ENCODE data around the gene HHIPL2. TPM values are rescaled to one million over a fixed set of nuclear protein-coding genes. Genes with fewer than 3 reads are reported as not detected.

HHIPL2 gene
- total RNA-seq, 1 donor from 2014 or later, result 0.08 TPM

GRCh38 chr1:222547260-222547614 lies 667 bp downstream of the HHIPL2 start:
- TF ChIP-seq CTCF (IDR thresholded peaks at IDR 0.05; ENCODE audit: insufficient read depth, low read length, poor library complexity, severe bottlenecking), result no peak
- Histone ChIP-seq H3K4me3 (ENCODE audit: low read depth, low read length) (no peak overlapping the region), H3K27me3 (ENCODE audit: control insufficient read depth, insufficient read depth, low read length) (no peaks in the 10 kb centered on the region), H3K36me3 (ENCODE audit: control insufficient read depth, insufficient read depth, low read length) (no peaks in the 10 kb centered on the region)
- DNase-seq (ENCODE audit: low read depth), result no peak

- no peak overlapping the region for H3K4me3 ChIP-seq (ENCODE audit: low read depth, low read length)
- no peaks in the 10 kb centered on the region for H3K27me3 ChIP-seq (ENCODE audit: control insufficient read depth, insufficient read depth, low read length)
- no peak for TF ChIP-seq CTCF (IDR thresholded peaks at IDR 0.05; ENCODE audit: insufficient read depth, low read length, poor library complexity, severe bottlenecking)
- no peaks in the 10 kb centered on the region for H3K36me3 ChIP-seq (ENCODE audit: control insufficient read depth, insufficient read depth, low read length)
- peak; percentile 58 for DNase-seq (ENCODE audit: low read depth)
Observed at GRCh38 chr1:222546548-222547259, 1.2 kb downstream of the HHIPL2 start.

GRCh38 chr1:222546091-222546490 lies 1.8 kb downstream of the HHIPL2 start:
- TF ChIP-seq CTCF (IDR thresholded peaks at IDR 0.05; ENCODE audit: insufficient read depth, low read length, poor library complexity, severe bottlenecking), result no peak
- DNase-seq (ENCODE audit: low read depth), result no peak
- Histone ChIP-seq H3K4me3 (ENCODE audit: low read depth, low read length) (no peak overlapping the region), H3K27me3 (ENCODE audit: control insufficient read depth, insufficient read depth, low read length) (no peaks in the 10 kb centered on the region), H3K36me3 (ENCODE audit: control insufficient read depth, insufficient read depth, low read length) (no peaks in the 10 kb centered on the region)

- H3K36me3 ChIP-seq (ENCODE audit: control insufficient read depth, insufficient read depth, low read length), result no peaks in the 10 kb centered on the region
- TF ChIP-seq CTCF (IDR thresholded peaks at IDR 0.05; ENCODE audit: insufficient read depth, low read length, poor library complexity, severe bottlenecking), result no peak
- H3K27me3 ChIP-seq (ENCODE audit: control insufficient read depth, insufficient read depth, low read length), result no peaks in the 10 kb centered on the region
- no peak overlapping the region for H3K4me3 ChIP-seq (ENCODE audit: low read depth, low read length)
- no peak for DNase-seq (ENCODE audit: low read depth)
Observed at GRCh38 chr1:222543817-222544216, 4.1 kb downstream of the HHIPL2 start.

- Histone ChIP-seq H3K4me3 (ENCODE audit: low read depth, low read length) (no peak overlapping the region), H3K36me3 (ENCODE audit: control insufficient read depth, insufficient read depth, low read length) (no peaks in the 10 kb centered on the region), H3K27me3 (ENCODE audit: control insufficient read depth, insufficient read depth, low read length) (no peaks in the 10 kb centered on the region)
- no peak for TF ChIP-seq CTCF (IDR thresholded peaks at IDR 0.05; ENCODE audit: insufficient read depth, low read length, poor library complexity, severe bottlenecking)
- DNase-seq (ENCODE audit: low read depth), result no peak
Observed at GRCh38 chr1:222540598-222540995, 7.3 kb downstream of the HHIPL2 start.

Data from kidney epithelial cell (primary cell).